Stimulated activated CD8-positive, alpha-beta memory T cell treated with anti-CD3 and anti-CD28 coated beads, Interleukin-7, amount 100 ng/mL, for 1 hour (primary cell): Measurements from ENCODE around the gene FGGY.

Source experiments
- DNase-seq, 2 donors: peaks; one replicate each; pipeline ENCODE4 v3.0.0-alpha.2; 2020; ENCODE audit warnings: low read depth in 2 of 2

FGGY gene

DNA sequence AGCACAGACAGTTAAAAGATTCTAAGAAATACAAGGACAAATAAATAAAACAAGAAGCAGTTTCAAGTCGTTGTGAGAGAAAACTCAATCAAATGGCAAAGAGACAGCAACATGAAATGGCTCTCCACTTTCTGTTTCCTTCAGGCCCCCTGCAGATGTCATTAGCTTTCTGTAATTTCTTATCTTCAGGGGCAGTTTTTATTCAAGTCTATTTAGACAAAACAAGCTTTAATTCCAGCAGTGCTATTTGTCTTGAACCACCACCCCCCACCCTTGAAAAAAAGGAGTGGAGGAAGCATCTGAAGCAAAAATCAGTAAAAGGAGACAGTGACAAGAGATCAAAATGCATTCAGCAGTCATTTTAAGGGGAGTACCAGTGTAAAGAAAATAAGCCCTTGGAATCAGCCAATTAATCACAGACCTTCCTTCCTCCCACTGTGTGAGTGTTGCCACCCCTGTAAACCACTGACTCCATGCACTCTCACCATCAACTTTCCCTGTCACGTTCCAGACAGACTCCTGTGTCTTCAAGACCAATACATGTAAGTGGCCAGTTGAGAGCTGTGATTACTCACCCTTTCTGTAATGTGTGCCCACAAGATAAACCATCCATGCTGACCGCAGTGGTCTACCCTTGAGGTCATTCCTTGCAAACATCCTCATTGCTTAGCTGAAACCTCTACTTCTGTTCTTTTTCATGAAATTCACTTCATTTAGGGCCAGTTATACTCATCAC is 381.8 kb downstream of the FGGY start:
- no peak for DNase-seq

DNA sequence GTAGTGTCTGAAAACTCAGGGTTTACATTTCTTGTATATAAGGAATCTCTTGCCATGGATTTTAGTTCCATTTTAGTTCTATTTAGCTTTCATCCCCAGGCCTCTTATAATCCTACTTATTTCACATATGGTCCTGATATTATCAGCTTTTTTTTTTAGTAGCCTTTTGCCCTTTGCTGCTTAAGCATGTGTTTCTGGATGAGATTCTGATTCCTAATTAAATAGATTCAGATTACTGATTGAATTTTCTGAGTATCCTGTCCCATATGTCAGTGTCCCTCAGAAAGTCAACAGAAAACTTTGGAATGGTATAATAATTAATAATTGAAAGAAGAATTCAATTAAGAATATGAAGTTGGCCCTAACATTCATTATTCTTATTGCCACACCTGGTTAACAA is 383.1 kb downstream of the FGGY start:
- no peak for DNase-seq

DNA sequence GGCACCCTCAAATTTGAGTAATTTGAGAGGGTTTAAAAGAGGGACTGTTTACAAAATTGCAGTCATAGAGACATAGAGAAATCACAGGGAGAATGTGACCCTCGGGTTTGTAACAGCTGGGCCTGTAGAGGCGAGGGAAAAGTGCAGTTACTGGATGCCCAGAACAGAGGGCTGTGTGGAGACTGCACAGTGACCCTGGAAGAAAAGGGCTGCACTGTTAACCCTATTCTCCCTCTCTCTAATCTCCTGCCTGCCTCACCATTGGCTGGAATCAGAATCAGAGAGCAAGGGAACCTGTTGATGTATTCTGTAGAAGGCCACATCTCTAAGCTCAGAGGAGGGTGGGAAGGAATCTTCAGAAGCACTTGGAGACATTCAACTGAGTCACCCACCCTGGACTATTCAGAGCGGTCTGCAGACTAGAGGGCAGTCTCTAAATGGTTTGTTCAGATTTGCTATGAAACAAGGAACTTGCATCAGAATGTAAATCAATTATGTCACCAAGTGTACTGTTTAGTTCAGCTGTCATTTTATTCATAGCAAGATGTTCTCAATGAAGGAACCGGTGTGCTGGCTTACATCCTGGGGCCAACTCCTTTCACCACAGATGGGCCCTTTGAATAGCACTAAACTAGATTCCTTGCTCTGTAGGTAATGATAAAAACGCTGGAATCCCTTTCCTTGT is 385.6 kb downstream of the FGGY start:
- no peak for DNase-seq

DNA sequence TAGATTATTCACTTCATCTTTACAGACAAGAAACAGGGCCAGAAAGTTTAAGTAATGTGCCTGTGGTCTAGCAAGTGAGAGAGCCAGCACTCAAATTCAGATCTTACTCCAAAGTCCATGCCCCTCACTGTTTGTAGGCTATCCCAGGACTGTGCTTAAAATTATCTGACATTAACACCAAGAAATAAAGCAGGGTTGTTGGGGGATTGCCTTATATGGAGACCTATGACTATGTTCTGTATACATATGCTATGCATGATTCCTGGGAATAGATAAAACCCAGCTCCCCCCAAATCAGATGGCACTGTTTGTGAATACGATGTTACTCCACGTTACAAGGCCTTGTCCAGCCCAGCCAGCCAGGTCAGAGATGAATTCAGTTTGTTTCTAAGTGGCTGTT is 386.3 kb downstream of the FGGY start:
- DNase-seq = no peak

DNA sequence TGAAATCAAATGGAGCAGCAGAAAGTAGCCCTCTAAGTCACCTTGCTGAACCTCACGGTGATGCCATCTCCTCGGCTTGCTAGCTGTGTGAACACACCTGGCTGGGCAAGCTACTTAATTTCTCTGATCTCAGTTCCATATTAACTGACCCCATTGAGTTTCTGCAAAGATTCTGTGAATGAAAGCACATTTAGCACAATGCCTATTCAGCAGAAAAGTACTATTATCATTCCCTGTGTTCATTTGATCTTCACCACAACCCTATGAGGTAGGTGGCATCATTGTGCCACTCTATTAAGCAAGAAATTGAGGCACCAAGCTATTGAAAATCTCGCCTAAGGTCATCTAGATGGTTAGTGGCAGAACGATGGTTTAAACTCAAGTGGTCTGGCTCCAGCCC is 387.8 kb downstream of the FGGY start:
- no peak for DNase-seq

DNA sequence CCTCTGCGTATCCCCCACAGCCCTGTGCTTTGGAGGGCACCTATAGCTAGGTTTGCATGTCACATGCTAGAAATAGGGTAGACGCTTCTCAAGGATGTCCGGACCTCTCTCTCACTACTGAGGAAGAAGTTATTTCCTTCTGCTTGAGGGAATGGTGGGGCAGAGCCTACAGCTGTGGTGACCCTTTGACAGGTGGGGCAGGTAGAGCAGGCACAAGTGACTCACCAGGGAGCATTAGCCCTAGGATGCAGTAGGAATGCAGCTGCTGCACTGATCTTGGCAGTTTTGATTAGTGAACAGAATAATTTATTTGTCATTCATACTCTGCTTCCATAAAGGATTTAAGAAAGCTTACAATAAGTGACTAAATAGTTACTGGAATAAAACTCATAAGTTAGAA is 388.2 kb downstream of the FGGY start:
- DNase-seq = no peak

DNA sequence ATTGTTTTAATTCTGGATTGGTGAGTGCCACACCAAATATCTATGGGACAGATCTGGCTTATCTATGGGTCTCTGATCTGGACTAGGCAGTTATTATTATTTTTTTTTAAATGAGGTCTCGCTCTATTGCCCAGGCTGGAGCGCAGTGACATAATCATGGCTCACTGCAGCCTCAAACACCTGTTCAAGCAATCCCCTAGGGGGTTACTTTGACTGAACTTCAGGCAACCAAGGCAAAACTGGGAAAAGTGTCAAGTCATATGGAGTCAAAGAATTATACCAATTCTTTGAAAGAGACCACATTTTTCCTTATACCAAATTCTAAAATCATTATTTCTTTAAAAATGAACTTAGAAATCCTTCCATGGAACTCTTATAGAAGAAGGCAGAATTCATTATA is 388.8 kb downstream of the FGGY start:
- no peak for DNase-seq

DNA sequence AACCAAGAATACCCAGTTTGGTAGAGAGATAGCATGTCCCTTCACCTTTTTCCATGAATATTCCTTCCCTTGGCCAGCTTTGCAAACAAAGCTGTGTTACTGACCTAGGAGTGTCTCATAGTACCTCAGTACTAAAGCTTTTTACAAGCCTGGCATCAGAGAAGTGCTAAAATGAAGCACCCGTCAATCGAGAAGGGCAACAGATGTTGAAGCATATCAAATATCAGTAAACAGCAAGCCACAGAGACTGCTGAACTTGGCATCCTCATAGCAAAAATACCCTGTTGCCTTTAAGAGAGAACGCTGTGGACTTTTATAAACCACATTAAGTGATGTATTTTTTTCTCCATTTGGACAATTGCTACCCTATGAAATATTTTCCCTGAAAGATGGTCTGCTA is 389.3 kb downstream of the FGGY start:
- no peak for DNase-seq

DNA sequence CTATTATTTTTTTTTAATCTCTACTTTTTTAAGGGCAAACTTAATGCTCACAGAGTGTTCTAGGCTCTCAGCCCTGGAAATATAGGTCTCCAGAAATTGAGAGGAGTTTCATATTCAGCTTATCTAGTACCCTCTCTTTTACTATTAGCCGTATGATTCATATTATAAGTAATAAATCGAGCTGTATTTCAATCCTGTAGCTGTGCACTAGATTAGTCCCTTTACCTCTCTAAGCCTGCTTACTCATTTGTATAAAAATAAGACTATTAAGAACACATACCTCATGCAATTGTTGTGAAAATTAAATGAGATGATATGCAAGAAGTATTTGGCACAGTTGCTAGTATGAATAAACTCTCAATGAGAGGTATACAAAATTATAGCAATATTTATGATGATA is 389.7 kb downstream of the FGGY start:
- DNase-seq = no peak

DNA sequence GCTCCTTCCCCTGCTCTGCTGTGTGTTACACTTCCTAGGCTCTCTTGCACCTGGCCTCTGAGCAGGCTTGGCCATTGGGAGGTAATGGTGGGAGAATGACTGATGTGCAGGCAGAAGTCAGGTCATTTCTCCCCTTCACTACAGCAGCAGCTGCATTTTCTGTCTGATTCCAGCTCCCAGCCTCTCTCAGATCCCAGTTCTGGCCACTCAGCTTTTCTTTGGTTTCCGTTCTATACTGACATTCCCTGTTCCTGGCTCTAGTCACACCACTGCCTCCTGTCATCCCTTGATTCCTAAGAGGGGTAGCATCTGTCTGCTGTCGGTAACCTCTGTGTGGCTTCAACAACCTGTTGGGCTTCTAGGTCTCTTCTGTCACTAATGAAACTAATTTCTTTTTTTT is 390.2 kb downstream of the FGGY start:
- DNase-seq = no peak

DNA sequence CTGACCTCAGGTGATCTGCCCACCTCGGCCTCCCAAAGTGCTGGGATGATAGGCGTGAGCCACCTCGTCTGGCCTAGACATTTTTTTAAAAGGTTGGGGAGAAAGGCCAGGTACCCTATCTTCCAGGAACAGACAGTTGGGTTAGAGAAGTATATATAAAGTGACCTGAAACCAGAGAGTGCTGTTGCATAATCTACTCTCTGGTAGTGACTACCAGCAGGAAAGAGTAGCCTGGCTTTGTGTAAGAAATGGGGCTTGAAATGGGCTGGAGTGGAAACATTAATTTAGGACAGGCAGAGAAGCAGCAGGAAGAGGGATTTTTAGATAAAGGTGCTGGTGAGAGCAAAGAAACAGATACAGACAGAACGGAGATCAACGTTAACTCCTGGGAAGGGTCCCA is 392.1 kb downstream of the FGGY start:
- no peak for DNase-seq

DNA sequence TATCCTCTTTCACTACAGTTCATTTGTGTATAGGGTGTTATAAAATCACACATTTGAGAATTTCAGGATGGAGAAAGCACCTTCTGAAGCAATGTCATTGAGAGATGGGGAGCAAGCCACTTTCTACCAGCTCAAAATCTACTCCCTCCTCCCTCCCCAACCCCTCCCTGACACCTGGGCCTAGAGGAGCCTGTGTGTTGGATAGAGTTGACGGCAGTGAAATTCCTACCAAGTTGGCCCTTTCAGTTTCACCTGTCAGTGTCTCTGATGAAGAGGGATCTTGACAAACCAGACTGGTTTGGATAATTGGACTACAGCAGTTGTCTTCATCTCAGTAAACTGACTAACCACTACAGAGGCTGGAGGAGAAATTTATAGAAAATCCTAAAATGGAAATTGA is 392.8 kb downstream of the FGGY start:
- DNase-seq = no peak

DNA sequence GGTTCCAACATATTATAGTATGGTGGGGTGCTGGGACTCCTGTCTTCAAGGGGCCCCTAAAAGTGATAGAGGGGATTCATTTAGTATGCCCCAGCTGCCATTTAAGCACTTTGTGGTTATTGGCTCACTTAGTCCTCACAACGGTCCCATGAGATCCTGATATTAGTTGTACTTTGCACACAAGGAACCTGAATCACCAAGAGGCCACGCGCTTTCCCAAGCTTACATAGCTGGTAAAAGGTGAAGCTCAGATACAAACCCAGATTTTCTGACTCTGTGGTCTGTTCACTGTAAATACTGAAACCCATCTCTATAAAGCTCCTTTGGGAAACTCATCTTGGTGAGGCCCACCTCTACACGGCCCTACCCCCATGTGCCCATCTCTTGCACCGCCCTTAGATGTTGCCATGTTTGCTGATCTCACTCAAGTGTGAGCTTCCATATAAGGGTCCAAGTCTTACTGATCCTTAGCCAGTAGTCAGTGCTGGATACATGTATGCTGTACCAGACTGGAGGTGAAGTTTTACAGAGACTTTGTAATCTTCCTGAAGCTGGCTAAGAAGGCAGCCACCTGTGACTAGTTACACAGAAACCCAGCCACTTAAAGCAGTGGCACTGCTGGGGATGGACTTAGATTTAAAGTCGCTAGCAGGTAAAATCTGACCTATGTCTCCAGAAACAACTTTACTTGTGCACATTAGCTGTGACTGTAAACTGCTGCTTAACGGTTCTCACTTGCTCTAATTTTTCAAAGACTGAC is 393.5 kb downstream of the FGGY start:
- no peak for DNase-seq

DNA sequence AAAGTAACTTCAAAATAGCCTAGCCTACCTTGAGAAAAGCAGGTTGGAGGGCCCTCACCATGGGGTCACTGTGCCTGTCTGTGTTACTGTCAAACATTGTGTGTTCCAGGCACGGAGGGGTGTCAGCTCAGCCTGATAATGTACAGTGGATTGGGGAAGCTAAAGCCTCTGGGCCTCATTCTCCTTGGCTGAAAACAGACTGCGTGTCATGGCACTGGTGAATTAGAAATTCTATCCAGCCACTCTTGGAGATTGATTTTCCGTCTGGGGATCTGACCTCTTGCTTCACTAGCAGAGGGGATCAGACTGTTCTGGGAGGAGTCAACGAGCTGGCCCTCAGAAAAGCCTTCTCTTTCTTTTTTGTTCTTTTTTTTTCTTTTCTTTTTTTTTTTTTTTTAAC is 394.4 kb downstream of the FGGY start:
- no peak for DNase-seq

DNA sequence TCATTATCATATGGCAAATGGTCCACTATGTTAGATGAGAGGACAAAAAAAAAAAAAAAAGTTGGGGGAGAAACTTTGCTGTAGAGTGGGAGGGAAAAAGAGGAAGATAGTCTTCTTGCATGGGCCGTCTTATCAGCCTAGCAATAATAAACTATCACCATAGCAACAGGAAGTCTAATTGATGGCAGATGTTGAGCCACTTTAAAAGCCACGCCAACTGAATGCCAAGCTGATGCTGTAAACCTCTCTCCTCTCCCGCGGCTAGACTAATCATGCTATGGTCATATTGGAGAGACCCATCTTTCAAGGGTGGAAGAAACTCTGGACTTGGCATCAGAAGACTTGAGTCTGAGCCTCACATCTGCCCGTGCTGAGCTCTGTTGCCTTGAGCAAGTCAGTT is 395.7 kb downstream of the FGGY start:
- DNase-seq = no peak

DNA sequence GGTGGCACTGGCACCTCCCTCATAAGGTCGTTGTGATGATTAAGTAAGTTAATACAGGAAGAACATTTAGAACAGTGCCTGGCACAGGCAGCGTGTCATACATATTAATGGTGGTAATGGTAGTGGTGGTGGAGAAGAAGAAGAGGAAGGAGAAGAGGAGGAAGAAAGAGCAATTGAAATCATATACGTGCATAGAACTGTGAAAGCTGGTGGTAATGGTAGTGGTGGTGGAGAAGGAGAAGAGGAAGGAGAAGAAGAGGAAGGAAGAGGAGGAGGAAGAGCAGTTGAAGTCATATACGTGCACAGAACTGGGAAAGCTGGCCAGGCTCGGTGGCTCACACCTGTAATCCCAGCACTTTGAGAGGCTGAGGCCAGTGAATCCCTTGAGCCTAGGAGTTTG is 396.5 kb downstream of the FGGY start:
- DNase-seq = no peak

DNA sequence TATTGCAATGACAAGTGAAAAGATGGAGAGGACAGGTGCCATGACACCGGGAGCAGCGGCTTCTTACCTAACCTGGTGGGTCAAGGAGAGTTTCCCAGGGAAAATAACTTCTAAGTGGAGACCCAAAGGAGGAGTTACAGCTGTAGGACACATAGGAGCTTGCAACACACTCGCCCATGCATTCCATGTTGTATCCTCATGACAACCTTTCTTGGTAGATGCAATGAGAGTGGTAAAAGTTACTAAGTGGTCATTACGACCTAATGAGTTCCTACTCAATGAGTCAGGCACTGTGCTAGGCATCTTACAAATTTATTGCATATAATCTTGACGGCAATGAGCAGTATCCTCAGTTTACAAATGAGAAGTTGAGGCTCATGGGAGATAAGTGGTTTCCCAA is 398.4 kb downstream of the FGGY start:
- no peak for DNase-seq

DNA sequence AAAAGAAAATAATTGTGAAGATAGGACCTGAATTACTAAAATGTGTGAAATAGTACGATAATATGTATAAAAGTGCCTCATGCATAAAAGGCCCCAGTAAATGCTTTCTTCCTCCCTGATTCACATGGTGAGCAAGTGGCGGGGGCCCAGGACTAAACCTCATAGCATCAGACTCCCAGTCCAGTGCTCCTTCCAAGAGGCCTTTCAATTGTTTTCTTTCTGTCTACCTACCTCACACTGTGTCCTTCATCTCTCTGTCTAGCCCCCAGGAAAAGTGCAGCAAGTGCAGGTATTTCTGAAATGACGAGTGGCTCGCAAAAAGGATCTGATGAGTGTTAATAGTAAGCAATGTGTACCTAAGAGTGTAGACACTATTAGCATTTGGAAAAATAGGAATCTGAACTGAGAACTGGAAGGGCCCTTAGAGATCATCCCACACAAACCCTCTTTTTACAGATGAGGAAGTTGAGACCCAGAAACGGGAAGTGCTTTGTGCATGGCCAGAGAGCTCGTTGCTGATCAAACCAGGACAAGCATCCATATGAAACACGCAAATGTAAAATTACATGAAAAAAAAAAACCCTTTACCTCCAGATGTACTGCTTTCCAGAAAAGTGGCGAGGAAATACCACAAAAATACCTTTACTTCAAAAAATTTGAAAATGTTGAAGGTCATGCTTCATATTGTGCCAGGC is 399.7 kb downstream of the FGGY start:
- DNase-seq = no peak

DNA sequence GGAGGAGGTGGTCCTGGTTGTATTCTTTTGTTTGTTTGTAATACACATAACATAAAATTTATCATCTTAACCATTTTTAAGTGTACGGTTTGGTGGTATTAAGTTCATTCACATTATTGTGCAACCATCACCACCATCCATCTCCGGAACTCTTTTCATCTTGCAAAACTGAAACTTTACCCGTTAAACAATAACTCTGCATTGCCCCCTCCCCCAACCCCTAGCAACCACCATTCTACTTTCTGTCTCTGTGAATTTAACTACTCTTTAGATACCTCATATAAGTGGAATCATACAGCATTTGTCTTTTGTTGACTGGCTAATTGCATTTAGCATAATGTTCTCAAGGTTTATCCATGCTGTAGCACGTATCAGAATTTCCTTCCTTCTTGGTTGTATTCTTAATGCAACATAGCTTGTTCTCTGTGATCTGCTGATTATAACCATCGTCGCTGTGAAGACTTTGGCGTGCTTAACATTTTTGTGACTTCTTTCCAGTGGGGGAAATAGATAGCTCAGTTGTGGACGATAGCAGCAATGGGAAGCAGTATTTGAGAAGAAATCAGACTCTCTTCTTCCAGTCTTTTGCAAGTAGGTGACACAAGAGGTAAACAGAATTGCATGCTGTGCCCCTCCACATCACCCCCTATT is 400.4 kb downstream of the FGGY start:
- DNase-seq = no peak

DNA sequence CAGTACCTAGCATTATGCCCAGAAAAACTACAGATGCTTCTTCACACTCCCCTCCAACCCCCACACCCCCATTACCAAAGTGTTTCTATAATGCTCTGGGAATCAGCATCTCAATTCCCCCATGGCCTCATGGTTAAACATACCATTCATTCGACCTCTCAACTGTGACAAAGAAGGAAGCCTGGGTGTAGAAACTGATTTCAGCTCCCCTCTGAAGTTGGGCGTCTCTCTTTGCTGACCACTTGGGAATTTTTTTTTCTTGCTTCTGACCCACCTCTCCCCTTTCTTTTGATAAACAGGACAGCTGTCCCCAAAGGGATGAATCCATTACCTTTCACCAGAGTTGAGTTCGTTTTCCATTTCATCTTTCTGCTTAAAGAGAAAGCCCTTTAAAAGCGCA is 401.5 kb downstream of the FGGY start:
- DNase-seq = no peak

DNA sequence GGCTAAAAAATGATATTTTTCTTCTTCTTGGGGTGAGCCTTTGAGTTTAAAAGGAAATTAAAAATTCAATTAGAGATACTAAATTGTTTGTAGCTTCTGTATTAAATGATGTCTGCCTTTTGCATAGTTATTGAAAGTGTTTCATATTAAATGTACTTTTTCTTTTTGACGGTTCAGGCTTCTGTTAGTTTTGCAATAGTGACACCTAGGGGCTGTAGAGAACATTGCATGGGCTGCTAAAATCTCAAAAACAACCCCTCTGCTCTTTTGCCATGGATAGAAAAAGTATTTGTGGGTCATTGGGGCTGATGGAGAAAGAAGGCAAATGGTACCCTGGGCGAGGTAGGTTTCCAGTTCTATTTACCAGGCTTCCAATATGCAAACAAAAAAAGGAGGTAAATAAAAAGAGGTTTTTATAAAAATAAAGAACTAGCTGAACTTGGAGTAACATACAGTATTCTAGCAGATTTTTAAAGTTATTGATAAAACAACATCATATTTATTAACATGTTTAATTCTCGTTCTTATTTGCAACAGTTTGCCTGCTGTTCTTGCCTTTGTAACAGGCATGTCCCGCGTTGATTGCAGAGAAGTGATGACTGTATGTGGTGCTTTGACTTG is 402.4 kb downstream of the FGGY start:
- DNase-seq = no peak

DNA sequence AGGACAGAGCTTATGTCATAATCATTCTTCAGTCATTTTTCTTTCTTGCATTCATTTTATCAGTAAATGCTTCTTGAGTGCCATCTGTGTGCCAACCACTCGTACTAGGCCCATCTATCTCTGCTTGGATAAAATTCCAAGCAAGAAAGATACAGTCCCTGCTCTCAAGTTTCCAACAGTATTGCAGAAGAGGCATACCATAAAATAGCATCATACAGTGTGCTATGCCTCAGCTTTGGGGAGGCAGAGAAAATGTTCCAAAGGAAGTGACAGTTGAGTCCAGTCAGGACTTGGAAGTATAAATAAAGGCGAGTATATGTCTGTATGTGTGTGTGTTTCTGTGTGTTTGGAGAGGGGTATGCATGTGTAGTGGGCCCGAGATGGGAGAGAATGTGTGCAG is 404.5 kb downstream of the FGGY start:
- DNase-seq = no peak
